Measurements from ENCODE around the gene MED19. TPM values are rescaled to one million over a fixed set of nuclear protein-coding genes. Genes with fewer than 3 reads are reported as not detected.

MED19 gene
- total and polyA plus RNA-seq, 2 donors (not counting 1 experiment from before 2014, with no cell fraction given), result 16.0 to 28.9 TPM

DNA sequence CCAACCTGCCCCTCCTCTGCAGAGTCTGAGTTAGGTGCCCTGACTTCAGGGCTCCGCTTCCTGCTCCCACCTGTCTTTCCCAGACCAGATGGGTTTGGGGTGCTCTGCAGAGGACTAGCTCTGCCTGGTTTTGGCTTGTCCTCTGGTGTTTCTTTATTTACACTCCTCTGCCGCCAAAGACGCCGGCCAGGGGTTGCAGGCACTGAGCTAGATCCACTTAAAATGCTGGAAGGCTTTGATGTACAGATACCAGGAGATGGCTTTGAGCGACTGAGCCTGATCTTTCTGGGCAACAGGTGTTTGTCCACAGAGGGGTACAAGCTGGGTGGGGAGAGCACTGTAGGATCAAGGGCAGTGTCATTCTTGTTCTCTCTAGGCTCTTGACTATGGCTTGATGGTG, 33.2 kb upstream of the MED19 start:
- peaks cover 3% of the 10 kb centered on the region for H3K4me1 ChIP-seq (ENCODE audit: control insufficient read depth, extremely low read depth, insufficient read depth, low read length)
- peaks cover 15% of the 10 kb centered on the region for H3K79me2 ChIP-seq (ENCODE audit: control insufficient read depth, insufficient read depth, low read length)
- no peaks in the 10 kb centered on the region for H3K9me3 ChIP-seq (ENCODE audit: control insufficient read depth, insufficient read depth, low read depth, low read length)
- H3K4me2 ChIP-seq (ENCODE audit: extremely low read depth, insufficient read depth, low read length), result no peak overlapping the region
- H3K4me3 ChIP-seq (replicated peaks in 1 of 4; ENCODE audit: control extremely low read depth in 1 of 4, insufficient read depth in 1 of 4, low read depth in 3 of 4, low read length in 4 of 4), result no peak overlapping the region
- H3K9ac ChIP-seq (ENCODE audit: insufficient read depth, low read length), result no peak overlapping the region
- H4K20me1 ChIP-seq (ENCODE audit: control insufficient read depth, extremely low read depth, insufficient read depth, low read length), result no peaks in the 10 kb centered on the region
- H3K36me3 ChIP-seq (ENCODE audit: control insufficient read depth, insufficient read depth, low read length), result peaks cover 10% of the 10 kb centered on the region
- H3K27ac ChIP-seq (ENCODE audit: insufficient read depth, low read length), result no peak overlapping the region
- TF ChIP-seq, protein P1, sequence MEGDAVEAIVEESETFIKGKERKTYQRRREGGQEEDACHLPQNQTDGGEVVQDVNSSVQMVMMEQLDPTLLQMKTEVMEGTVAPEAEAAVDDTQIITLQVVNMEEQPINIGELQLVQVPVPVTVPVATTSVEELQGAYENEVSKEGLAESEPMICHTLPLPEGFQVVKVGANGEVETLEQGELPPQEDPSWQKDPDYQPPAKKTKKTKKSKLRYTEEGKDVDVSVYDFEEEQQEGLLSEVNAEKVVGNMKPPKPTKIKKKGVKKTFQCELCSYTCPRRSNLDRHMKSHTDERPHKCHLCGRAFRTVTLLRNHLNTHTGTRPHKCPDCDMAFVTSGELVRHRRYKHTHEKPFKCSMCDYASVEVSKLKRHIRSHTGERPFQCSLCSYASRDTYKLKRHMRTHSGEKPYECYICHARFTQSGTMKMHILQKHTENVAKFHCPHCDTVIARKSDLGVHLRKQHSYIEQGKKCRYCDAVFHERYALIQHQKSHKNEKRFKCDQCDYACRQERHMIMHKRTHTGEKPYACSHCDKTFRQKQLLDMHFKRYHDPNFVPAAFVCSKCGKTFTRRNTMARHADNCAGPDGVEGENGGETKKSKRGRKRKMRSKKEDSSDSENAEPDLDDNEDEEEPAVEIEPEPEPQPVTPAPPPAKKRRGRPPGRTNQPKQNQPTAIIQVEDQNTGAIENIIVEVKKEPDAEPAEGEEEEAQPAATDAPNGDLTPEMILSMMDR (conservative IDR thresholded peaks at IDR 0.05 in 1 of 2, IDR thresholded peaks at IDR 0.05 in 1 of 2; ENCODE audit: low read depth in 1 of 2, low read length in 2 of 2), result no peak
- TF ChIP-seq EZH2 (IDR thresholded peaks at IDR 0.05; ENCODE audit: low read length, missing control alignments), result no peak
- H2AFZ ChIP-seq (ENCODE audit: low read length), result no peak overlapping the region
- DNase-seq (ENCODE audit: low read depth in 2 of 2), result no peak
- H3K27me3 ChIP-seq (ENCODE audit: control insufficient read depth, insufficient read depth, low read length), result no peaks in the 10 kb centered on the region

DNA sequence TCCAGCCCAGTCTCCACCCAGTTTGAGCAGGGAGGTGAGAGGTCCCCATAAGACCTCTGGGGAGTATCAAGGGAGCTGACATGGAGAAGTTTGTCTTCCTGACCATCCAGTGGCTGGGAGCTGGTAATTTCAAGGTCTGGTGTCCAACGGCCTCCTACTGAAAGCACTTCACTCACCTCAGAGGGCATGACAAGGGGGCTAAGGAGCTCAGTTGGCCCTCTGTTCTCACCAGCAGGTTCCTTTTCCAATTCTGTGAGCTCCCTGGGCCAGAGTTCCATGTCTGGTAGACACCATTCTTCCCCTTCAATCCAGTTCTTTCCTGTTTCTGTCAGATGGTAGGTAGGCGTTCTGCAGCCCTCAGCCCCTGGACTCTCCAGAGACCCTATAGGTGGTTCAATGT, 32.3 kb upstream of the MED19 start:
- no peak overlapping the region for H3K4me3 ChIP-seq (replicated peaks in 1 of 4; ENCODE audit: control extremely low read depth in 1 of 4, insufficient read depth in 1 of 4, low read depth in 3 of 4, low read length in 4 of 4)
- no peak overlapping the region for H3K9ac ChIP-seq (ENCODE audit: insufficient read depth, low read length)
- H3K4me1 ChIP-seq (ENCODE audit: control insufficient read depth, extremely low read depth, insufficient read depth, low read length), result peaks cover 3% of the 10 kb centered on the region
- H2AFZ ChIP-seq (ENCODE audit: low read length), result no peak overlapping the region
- peaks cover 15% of the 10 kb centered on the region for H3K79me2 ChIP-seq (ENCODE audit: control insufficient read depth, insufficient read depth, low read length)
- H3K36me3 ChIP-seq (ENCODE audit: control insufficient read depth, insufficient read depth, low read length), result peaks cover 10% of the 10 kb centered on the region
- no peak overlapping the region for H3K4me2 ChIP-seq (ENCODE audit: extremely low read depth, insufficient read depth, low read length)
- no peak overlapping the region for H3K27ac ChIP-seq (ENCODE audit: insufficient read depth, low read length)
- no peaks in the 10 kb centered on the region for H4K20me1 ChIP-seq (ENCODE audit: control insufficient read depth, extremely low read depth, insufficient read depth, low read length)
- DNase-seq (ENCODE audit: low read depth in 2 of 2), result no peak
- TF ChIP-seq EZH2 (IDR thresholded peaks at IDR 0.05; ENCODE audit: low read length, missing control alignments), result no peak
- TF ChIP-seq, protein P1 (conservative IDR thresholded peaks at IDR 0.05 in 1 of 2, IDR thresholded peaks at IDR 0.05 in 1 of 2; ENCODE audit: low read depth in 1 of 2, low read length in 2 of 2), result no peak
- H3K27me3 ChIP-seq (ENCODE audit: control insufficient read depth, insufficient read depth, low read length), result no peaks in the 10 kb centered on the region
- H3K9me3 ChIP-seq (ENCODE audit: control insufficient read depth, insufficient read depth, low read depth, low read length), result no peaks in the 10 kb centered on the region

DNA sequence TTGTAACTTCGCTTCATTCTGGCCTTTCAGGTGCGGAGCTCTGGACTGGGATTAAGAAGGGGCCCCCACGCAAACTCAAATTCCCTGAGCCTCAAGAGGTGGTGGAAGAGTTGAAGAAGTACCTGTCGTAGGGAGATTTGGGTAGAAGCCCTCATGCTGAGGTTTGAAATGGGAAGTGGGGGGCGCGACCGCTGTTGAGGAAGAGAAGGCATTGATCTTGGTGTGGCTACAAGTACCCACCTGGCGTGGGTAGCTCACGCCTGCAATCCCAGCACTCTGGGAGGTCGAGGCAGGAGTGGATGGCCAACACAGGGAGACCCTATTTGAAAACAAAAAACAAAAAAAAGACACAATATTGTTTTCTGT, 30.1 kb upstream of the MED19 start:
- no peak for TF ChIP-seq EZH2 (IDR thresholded peaks at IDR 0.05; ENCODE audit: low read length, missing control alignments)
- TF ChIP-seq, protein P1 (conservative IDR thresholded peaks at IDR 0.05 in 1 of 2, IDR thresholded peaks at IDR 0.05 in 1 of 2; ENCODE audit: low read depth in 1 of 2, low read length in 2 of 2), result no peak
- Histone ChIP-seq H3K9ac (ENCODE audit: insufficient read depth, low read length) (peak overlapping the region; percentile 97), H3K36me3 (ENCODE audit: control insufficient read depth, insufficient read depth, low read length) (peaks cover 15% of the 10 kb centered on the region), H3K4me1 (ENCODE audit: control insufficient read depth, extremely low read depth, insufficient read depth, low read length) (peaks cover 3% of the 10 kb centered on the region), H3K27ac (ENCODE audit: insufficient read depth, low read length) (peak overlapping the region; percentile 85), H4K20me1 (ENCODE audit: control insufficient read depth, extremely low read depth, insufficient read depth, low read length) (no peaks in the 10 kb centered on the region), H2AFZ (ENCODE audit: low read length) (no peak overlapping the region), H3K4me2 (ENCODE audit: extremely low read depth, insufficient read depth, low read length) (peak overlapping the region; percentile 90), H3K4me3 (replicated peaks in 1 of 4; ENCODE audit: control extremely low read depth in 1 of 4, insufficient read depth in 1 of 4, low read depth in 3 of 4, low read length in 4 of 4) (peak overlapping the region; percentile 74 to 98 (median 90)), H3K79me2 (ENCODE audit: control insufficient read depth, insufficient read depth, low read length) (peaks cover 15% of the 10 kb centered on the region), H3K27me3 (ENCODE audit: control insufficient read depth, insufficient read depth, low read length) (no peaks in the 10 kb centered on the region), H3K9me3 (ENCODE audit: control insufficient read depth, insufficient read depth, low read depth, low read length) (no peaks in the 10 kb centered on the region)
- no peak for DNase-seq (ENCODE audit: low read depth in 2 of 2)

Measured in fibroblast of lung (primary cell).